ENCODE data around the gene IGF2.
A peak's percentile ranks its signal among the peaks of the same experiment; 100 is the strongest.

IGF2 gene

GRCh38 chr11:2157294-2158040 lies 18.3 kb upstream of the IGF2 start:
- Histone ChIP-seq H2AFZ (ENCODE audit: low read depth) (no peak overlapping the region), H3K9ac (no peak overlapping the region), H3K27me3 (ENCODE audit: insufficient read depth, low read depth) (peaks cover 82% of the 10 kb centered on the region), H3K79me2 (ENCODE audit: insufficient read depth, low read depth) (no peaks in the 10 kb centered on the region), H3K27ac (no peak overlapping the region), H3K36me3 (ENCODE audit: insufficient read depth) (no peaks in the 10 kb centered on the region), H4K20me1 (ENCODE audit: insufficient read depth) (no peaks in the 10 kb centered on the region), H3K4me1 (ENCODE audit: low read depth, poor library complexity, severe bottlenecking) (no peaks in the 10 kb centered on the region), H3K4me3 (IDR thresholded peaks at IDR 0.05; ENCODE audit: insufficient read depth, low read depth, low read length) (no peak overlapping the region), H3K4me2 (no peak overlapping the region)
- TF ChIP-seq, protein P1, sequence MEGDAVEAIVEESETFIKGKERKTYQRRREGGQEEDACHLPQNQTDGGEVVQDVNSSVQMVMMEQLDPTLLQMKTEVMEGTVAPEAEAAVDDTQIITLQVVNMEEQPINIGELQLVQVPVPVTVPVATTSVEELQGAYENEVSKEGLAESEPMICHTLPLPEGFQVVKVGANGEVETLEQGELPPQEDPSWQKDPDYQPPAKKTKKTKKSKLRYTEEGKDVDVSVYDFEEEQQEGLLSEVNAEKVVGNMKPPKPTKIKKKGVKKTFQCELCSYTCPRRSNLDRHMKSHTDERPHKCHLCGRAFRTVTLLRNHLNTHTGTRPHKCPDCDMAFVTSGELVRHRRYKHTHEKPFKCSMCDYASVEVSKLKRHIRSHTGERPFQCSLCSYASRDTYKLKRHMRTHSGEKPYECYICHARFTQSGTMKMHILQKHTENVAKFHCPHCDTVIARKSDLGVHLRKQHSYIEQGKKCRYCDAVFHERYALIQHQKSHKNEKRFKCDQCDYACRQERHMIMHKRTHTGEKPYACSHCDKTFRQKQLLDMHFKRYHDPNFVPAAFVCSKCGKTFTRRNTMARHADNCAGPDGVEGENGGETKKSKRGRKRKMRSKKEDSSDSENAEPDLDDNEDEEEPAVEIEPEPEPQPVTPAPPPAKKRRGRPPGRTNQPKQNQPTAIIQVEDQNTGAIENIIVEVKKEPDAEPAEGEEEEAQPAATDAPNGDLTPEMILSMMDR (conservative IDR thresholded peaks at IDR 0.05; ENCODE audit: low read depth, low read length), result no peak

GRCh38 chr11:2156416-2157182 lies 17.4 kb upstream of the IGF2 start:
- TF ChIP-seq, protein P1 (conservative IDR thresholded peaks at IDR 0.05; ENCODE audit: low read depth, low read length), result peak; percentile 78
- Histone ChIP-seq H3K36me3 (ENCODE audit: insufficient read depth) (no peaks in the 10 kb centered on the region), H3K9ac (no peak overlapping the region), H3K27me3 (ENCODE audit: insufficient read depth, low read depth) (peaks cover 83% of the 10 kb centered on the region), H3K4me3 (IDR thresholded peaks at IDR 0.05; ENCODE audit: insufficient read depth, low read depth, low read length) (no peak overlapping the region), H3K4me1 (ENCODE audit: low read depth, poor library complexity, severe bottlenecking) (no peaks in the 10 kb centered on the region), H3K27ac (no peak overlapping the region), H3K79me2 (ENCODE audit: insufficient read depth, low read depth) (no peaks in the 10 kb centered on the region), H3K4me2 (no peak overlapping the region), H2AFZ (ENCODE audit: low read depth) (no peak overlapping the region), H4K20me1 (ENCODE audit: insufficient read depth) (no peaks in the 10 kb centered on the region)

DNA sequence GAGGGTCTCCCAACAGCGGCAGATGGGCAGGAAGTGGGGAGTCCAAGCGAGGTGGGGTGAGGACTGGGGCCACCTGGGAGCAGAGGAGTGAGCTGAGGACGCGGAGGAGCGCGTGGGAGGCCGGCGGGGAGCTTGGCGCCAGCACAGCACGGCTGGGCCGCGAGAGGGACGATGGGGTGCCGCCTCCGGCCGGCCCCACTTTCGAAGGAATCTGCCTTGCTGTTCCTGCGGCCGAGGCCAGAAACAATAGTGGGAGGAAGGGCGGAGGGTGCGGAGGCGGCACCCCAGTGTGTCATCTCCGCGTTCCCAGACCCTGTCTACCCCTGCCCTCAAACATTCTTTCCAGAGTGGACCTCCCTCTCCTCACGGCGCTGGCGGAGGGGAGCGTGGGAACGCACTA lies 16.3 kb upstream of the IGF2 start:
- no peak overlapping the region for H2AFZ ChIP-seq (ENCODE audit: low read depth)
- no peak overlapping the region for H3K27ac ChIP-seq
- peaks cover 83% of the 10 kb centered on the region for H3K27me3 ChIP-seq (ENCODE audit: insufficient read depth, low read depth)
- H3K4me3 ChIP-seq (IDR thresholded peaks at IDR 0.05; ENCODE audit: insufficient read depth, low read depth, low read length), result no peak overlapping the region
- no peaks in the 10 kb centered on the region for H4K20me1 ChIP-seq (ENCODE audit: insufficient read depth)
- no peaks in the 10 kb centered on the region for H3K4me1 ChIP-seq (ENCODE audit: low read depth, poor library complexity, severe bottlenecking)
- H3K9ac ChIP-seq, result no peak overlapping the region
- TF ChIP-seq, protein P1 (conservative IDR thresholded peaks at IDR 0.05; ENCODE audit: low read depth, low read length), result no peak
- H3K36me3 ChIP-seq (ENCODE audit: insufficient read depth), result no peaks in the 10 kb centered on the region
- H3K79me2 ChIP-seq (ENCODE audit: insufficient read depth, low read depth), result no peaks in the 10 kb centered on the region
- no peak overlapping the region for H3K4me2 ChIP-seq

GRCh38 chr11:2154889-2155288 lies 15.7 kb upstream of the IGF2 start:
- TF ChIP-seq, protein P1 (conservative IDR thresholded peaks at IDR 0.05; ENCODE audit: low read depth, low read length), result no peak
- Histone ChIP-seq H3K79me2 (ENCODE audit: insufficient read depth, low read depth) (no peaks in the 10 kb centered on the region), H3K27me3 (ENCODE audit: insufficient read depth, low read depth) (peaks cover 83% of the 10 kb centered on the region), H3K4me1 (ENCODE audit: low read depth, poor library complexity, severe bottlenecking) (no peaks in the 10 kb centered on the region), H3K27ac (no peak overlapping the region), H3K36me3 (ENCODE audit: insufficient read depth) (no peaks in the 10 kb centered on the region), H3K4me2 (no peak overlapping the region), H2AFZ (ENCODE audit: low read depth) (no peak overlapping the region), H3K9ac (no peak overlapping the region), H3K4me3 (IDR thresholded peaks at IDR 0.05; ENCODE audit: insufficient read depth, low read depth, low read length) (no peak overlapping the region), H4K20me1 (ENCODE audit: insufficient read depth) (no peaks in the 10 kb centered on the region)
